K562 (cell line): ENCODE data around the gene ZEB2. TPM values are rescaled to one million over a fixed set of nuclear protein-coding genes. Genes with fewer than 3 reads are reported as not detected.

ENCODE experiments used
- ATAC-seq: fragments of 200-7000 bp; cut with Tn5 transposase; 3 replicates; pipeline ENCODE4 v1.9.1; 2020; ENCODE audit warnings: moderate library complexity
- BruUV-seq: library from RNA; stranded (reverse); fragments of 400-500 nt; replicated peaks from 2 replicates; lab custom pipeline; 2021; lab: Mats Ljungman, UMichigan
- CTCF ChIA-PET: fragments of 300-600 bp; formaldehyde crosslinking; extraction: SDS; loops from one replicate; lab custom pipeline; 2021; ENCODE audit warnings: low intra/inter-chr PET ratio; lab: Yijun Ruan, JAX
- POLR2A ChIA-PET: fragments of 300-600, 350-650 bp; sonication (Branson Sonifier 250); formaldehyde crosslinking; extraction: SDS; loops from one replicate; lab custom pipeline; 2021; ENCODE audit warnings: antibody characterized with exemption, inconsistent platforms; lab: Yijun Ruan, JAX
- DNase-seq, 4 experiments: peaks; one replicate each; pipeline versions ENCODE4 v3.0.0 to v3.0.0-alpha.2; 2011 to 2018; ENCODE audit warnings: low spot score in 3 of 4, mixed read lengths in 3 of 4; ENCODE audit errors: extremely low read depth in 1 of 4
- FAIRE-seq: peaks from 2 replicates; lab custom pipeline; 2011; peaks lifted over from hg19 to GRCh38; lab: Jason Lieb, UNC
- H2AFZ ChIP-seq: 2 replicates; pipeline ENCODE4 v1.6.0; 2011; ENCODE audit warnings: low read depth, low read length, control low read depth, inconsistent platforms
- H3K27ac ChIP-seq: fragments of 200-600 bp; 3 replicates; pipeline ENCODE4 v1.8.0; 2011; ENCODE audit warnings: low read depth, mild to moderate bottlenecking, control low read depth, inconsistent platforms, low read length, moderate library complexity, mixed read lengths; ENCODE audit errors: extremely low read depth
- H3K27me3 ChIP-seq, 2 experiments: fragments of 300-600 bp in 1 of 2; 2 replicates in 1 of 2; 3 replicates in 1 of 2; pipeline versions ENCODE4 v1.6.0 to v1.8.0; 2011; ENCODE audit warnings: inconsistent platforms in 2 of 2, low read length in 2 of 2, mild to moderate bottlenecking in 1 of 2, mixed read lengths in 1 of 2, moderate library complexity in 1 of 2; ENCODE audit not compliant: control insufficient read depth in 2 of 2, insufficient read depth in 2 of 2
- H3K36me3 ChIP-seq: fragments of 300-600 bp; 3 replicates; pipeline ENCODE4 v1.8.0; 2011; ENCODE audit warnings: mild to moderate bottlenecking, low read length, inconsistent platforms; ENCODE audit not compliant: control insufficient read depth, insufficient read depth
- H3K4me1 ChIP-seq, 2 experiments: fragments of 200-600 bp in 1 of 2; replicated peaks in 1 of 2; 2 replicates in 1 of 2; 3 replicates in 1 of 2; pipeline versions ENCODE4 v1.5.1 to v1.8.0; 2011; ENCODE audit warnings: inconsistent platforms in 2 of 2, low read length in 2 of 2, mild to moderate bottlenecking in 1 of 2, mixed read lengths in 1 of 2, moderate library complexity in 1 of 2; ENCODE audit not compliant: control insufficient read depth in 2 of 2, insufficient read depth in 2 of 2
- H3K4me2 ChIP-seq: 2 replicates; pipeline ENCODE4 v1.6.1; 2011; ENCODE audit warnings: low read length, control low read depth, inconsistent platforms, mixed read lengths; ENCODE audit not compliant: insufficient read depth
- H3K4me3 ChIP-seq: fragments of 200-600 bp; sonication (generic), shearing (Covaris generic); 2 replicates; pipeline ENCODE4 v1.5.1; 2016; ENCODE audit warnings: control low read depth, inconsistent platforms
- H3K79me2 ChIP-seq: fragments of 200-600 bp; 3 replicates; pipeline ENCODE4 v1.8.0; 2011; ENCODE audit warnings: low read length, inconsistent platforms; ENCODE audit not compliant: control insufficient read depth, insufficient read depth
- H3K9ac ChIP-seq, 2 experiments: 2 replicates each; pipeline versions ENCODE4 v1.6.0 to v1.6.1; 2011; ENCODE audit warnings: low read depth in 2 of 2, low read length in 2 of 2, control low read depth in 1 of 2, inconsistent platforms in 1 of 2, mild to moderate bottlenecking in 1 of 2, mixed read lengths in 1 of 2; ENCODE audit not compliant: insufficient read depth in 1 of 2
- H3K9me1 ChIP-seq: one replicate; pipeline ENCODE4 v1.6.0; 2011; ENCODE audit warnings: inconsistent platforms, mild to moderate bottlenecking, low read length, moderate library complexity; ENCODE audit not compliant: control insufficient read depth, insufficient read depth
- H3K9me3 ChIP-seq: replicated peaks from 2 replicates; pipeline ENCODE4 v1.5.1; 2011; ENCODE audit warnings: low read depth, low read length, inconsistent platforms; ENCODE audit not compliant: control insufficient read depth, insufficient read depth
- H4K20me1 ChIP-seq: replicated peaks from 2 replicates; pipeline ENCODE4 v1.6.1; 2011; ENCODE audit warnings: low read length, inconsistent platforms, mixed read lengths; ENCODE audit not compliant: control insufficient read depth, insufficient read depth
- CCNT2 ChIP-seq: IDR thresholded peaks from 2 replicates; pipeline ENCODE4 v1.6.1; 2011; ENCODE audit warnings: borderline replicate concordance, low read depth, mild to moderate bottlenecking, moderate library complexity, mixed read lengths, low read length; ENCODE audit not compliant: insufficient read length; ENCODE audit errors: extremely low read depth
- CHD1 ChIP-seq: fragments of 200-600 bp; sonication (generic); IDR thresholded peaks from one replicate; pipeline ENCODE4 v1.6.1; 2012; ENCODE audit warnings: mild to moderate bottlenecking, moderate library complexity, low read length, inconsistent platforms
- EP300 ChIP-seq: IDR thresholded peaks from 2 replicates; pipeline ENCODE4 v1.6.1; 2012; ENCODE audit warnings: low read length, improper control_type of control experiment
- ETV1 ChIP-seq: fragments of 450-650 bp; conservative IDR thresholded peaks from 2 replicates; pipeline ENCODE4 v1.6.1; 2016; ENCODE audit warnings: missing genetic modification characterization, control low read depth, low read depth, missing compliant biosample characterization
- GATAD2A ChIP-seq: fragments of 450-650 bp; IDR thresholded peaks from 2 replicates; pipeline ENCODE4 v1.6.1; 2017
- MAZ ChIP-seq, 2 experiments: fragments of 450-650 bp in 1 of 2; sonication (generic) in 1 of 2; formaldehyde crosslinking; IDR thresholded peaks in 1 of 2; conservative IDR thresholded peaks in 1 of 2; 2 replicates each; pipeline versions ENCODE4 v1.4.0 to v1.5.0; 2020; ENCODE audit warnings: mild to moderate bottlenecking in 1 of 2, missing genetic modification reagents in 1 of 2
- MTA3 ChIP-seq: fragments of 450-650 bp; formaldehyde crosslinking; IDR thresholded peaks from 2 replicates; pipeline ENCODE4 v1.6.1; 2017; ENCODE audit warnings: mild to moderate bottlenecking, borderline replicate concordance
- ZNF589 ChIP-seq: fragments of 200-800 bp; sonication (Bioruptor generic); IDR thresholded peaks from 2 replicates; pipeline ENCODE4 v1.6.1; 2016; ENCODE audit warnings: low read depth, missing genetic modification characterization, missing compliant biosample characterization
- WGBS: fragments of 100-300 bp; shearing (Covaris generic); methylation state at CpG from one replicate; pipeline ENCODE4 v1.1.6; 2016; ENCODE audit warnings: low coverage, mixed read lengths; ENCODE audit not compliant: insufficient coverage; ENCODE audit errors: missing lambda C conversion rate; 5-methylcytosine and 5-hydroxymethylcytosine counted together
- in situ Hi-C: fragments of 300-500 bp; cut with MboI; formaldehyde crosslinking; loops from 4 replicates; pipeline ENCODE4 v1.15.0; 2018; ENCODE audit warnings: inconsistent platforms, mixed read lengths
- intact Hi-C: fragments of 100-400 bp; cut with micrococcal nuclease; formaldehyde crosslinking; loops from 2 replicates; pipeline ENCODE4 v1.14.2; 2022
- polyA plus RNA-seq, 8 experiments: library from polyadenylated mRNA; depleted of rRNA in 4 of 8; stranded (reverse) in 5 of 8; unstranded in 3 of 8; fragments of >200 nt; fragmentation: Nextera tagmentation in 2 of 8; fragmentation: Illumina TruSeq in 1 of 8; extraction: Ambion mirVana in 2 of 8; extraction: Trizol in 1 of 8; gene quantifications; 2 replicates each; pipeline versions ENCODE4 v1.2.1 to v1.2.3, GENCODE V29; 2011 to 2014; ENCODE audit warnings: inconsistent platforms in 1 of 8, missing spikeins in 1 of 8
- total RNA-seq, 7 experiments: library from RNA; depleted of rRNA in 6 of 7; stranded (reverse); fragments of >200 nt in 6 of 7; fragmentation: Illumina TruSeq in 2 of 7; extraction: Trizol in 2 of 7; gene quantifications; 2 replicates each; pipeline versions ENCODE4 v1.2.1 to v1.2.3, GENCODE V29; 2011 to 2021; ENCODE audit warnings: low replicate concordance in 1 of 7
- TF ChIP-seq, protein P1 (sequence below), 3 experiments: fragments of 200-800 bp in 1 of 3; sonication (Bioruptor generic) in 1 of 3; sonication (generic) in 1 of 3; formaldehyde crosslinking in 1 of 3; IDR thresholded peaks; 2 replicates each; pipeline versions ENCODE4 v1.6.1 to v1.8.0; 2016 to 2022; ENCODE audit warnings: mild to moderate bottlenecking in 2 of 3, missing compliant biosample characterization in 2 of 3, missing genetic modification characterization in 2 of 3, missing genetic modification reagents in 1 of 3
- TF ChIP-seq, protein P2 (sequence below): fragments of 450-650 bp; IDR thresholded peaks from 2 replicates; pipeline ENCODE4 v1.6.1; 2014; ENCODE audit warnings: low read depth, mild to moderate bottlenecking, moderate library complexity, borderline replicate concordance
- TF ChIP-seq, protein P3 (sequence below): fragments of 450-650 bp; IDR thresholded peaks from 2 replicates; pipeline ENCODE4 v1.6.1; 2016
- TF ChIP-seq, protein P4 (sequence below), 2 experiments: fragments of 450-650 bp in 1 of 2; sonication (generic) in 1 of 2; formaldehyde crosslinking in 1 of 2; IDR thresholded peaks in 1 of 2; conservative IDR thresholded peaks in 1 of 2; 2 replicates each; pipeline versions ENCODE4 v1.6.1 to v1.8.1; 2016 to 2023; ENCODE audit warnings: mild to moderate bottlenecking in 2 of 2, moderate library complexity in 2 of 2, inconsistent platforms in 1 of 2, missing genetic modification reagents in 1 of 2

The ZEB2 gene
- total and polyA plus RNA-seq, 9 of the 15 experiments (the other 6 are each of a cell fraction or from before 2014, with no cell fraction given) = 15.1 to 113 (median 72.3) TPM

GRCh38 chr2:144517866-144518747, 1.8 kb downstream of the ZEB2 start:
- H4K20me1 ChIP-seq = peaks cover 5% of the 10 kb centered on the region
- POLR2A ChIA-PET = interaction anchor here (0.7 to 0.8 kb wide), 3 partner anchors 7 to 454 kb away, joined by 3 to 4 read pairs (median 3); no protein-coding TSS in a partner anchor
- no peak overlapping the region for H2AFZ ChIP-seq
- intact Hi-C loops (loop anchor here (2.0 kb wide), 1 partner anchor 13 kb away; no protein-coding TSS in a partner anchor), in situ Hi-C loops (no loop called here)
- CTCF ChIA-PET = no interaction called here
- peak overlapping the region; percentile 91 for H3K4me3 ChIP-seq
- H3K4me2 ChIP-seq = peak overlapping the region; percentile 92
- H3K4me1 ChIP-seq = peaks cover 23 to 31% of the 10 kb centered on the region in 2 experiments
- H3K9ac ChIP-seq = peak overlapping the region; percentile 96 to 97
- ATAC-seq = 0 out of 3 replicates have a peak, but pooled peaks have one; percentile 2
- H3K9me1 ChIP-seq = no peaks in the 10 kb centered on the region
- peak in 1 of 4 experiments; percentile 60 for DNase-seq
- under 1% methylated on average over 18 of the region's 21 CpGs for WGBS
- H3K27ac ChIP-seq = peak overlapping the region; percentile 95
- H3K36me3 ChIP-seq = peaks cover 31% of the 10 kb centered on the region
- no TSS peak for BruUV-seq
- no peaks in the 10 kb centered on the region for H3K9me3 ChIP-seq
- no peak for FAIRE-seq
- H3K27me3 ChIP-seq = no peaks in the 10 kb centered on the region
- H3K79me2 ChIP-seq = peaks cover 79% of the 10 kb centered on the region
- TF ChIP-seq ETV1 (tag) (no peak), CHD1 (peak; percentile 73), MTA3 (0 out of 2 replicates have a peak, but pooled peaks have one; percentile 21), EP300 (0 out of 2 replicates have a peak, but pooled peaks have one; percentile 6), CCNT2 (peak; percentile 0), GATAD2A (0 out of 2 replicates have a peak, but pooled peaks have one; percentile 22), MAZ (CRISPR knock-in tag; conservative IDR thresholded peaks at IDR 0.05 in 1 of 2, IDR thresholded peaks at IDR 0.05 in 1 of 2) (peak; percentile 15 to 35; a peak in 1 of 4 replicates), ZNF589 (CRISPR knock-in tag) (0 out of 2 replicates have a peak, but pooled peaks have one; percentile 29)
- TF ChIP-seq, protein P1, sequence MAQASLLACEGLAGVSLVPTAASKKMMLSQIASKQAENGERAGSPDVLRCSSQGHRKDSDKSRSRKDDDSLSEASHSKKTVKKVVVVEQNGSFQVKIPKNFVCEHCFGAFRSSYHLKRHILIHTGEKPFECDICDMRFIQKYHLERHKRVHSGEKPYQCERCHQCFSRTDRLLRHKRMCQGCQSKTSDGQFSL (CRISPR knock-in tag; IDR thresholded peaks at IDR 0.05) = no peak
- TF ChIP-seq, protein P1 (tag; IDR thresholded peaks at IDR 0.05) = 0 out of 4 replicates have a peak, but pooled peaks of 1 of the 2 experiments have one; percentile 14
- TF ChIP-seq, protein P2, sequence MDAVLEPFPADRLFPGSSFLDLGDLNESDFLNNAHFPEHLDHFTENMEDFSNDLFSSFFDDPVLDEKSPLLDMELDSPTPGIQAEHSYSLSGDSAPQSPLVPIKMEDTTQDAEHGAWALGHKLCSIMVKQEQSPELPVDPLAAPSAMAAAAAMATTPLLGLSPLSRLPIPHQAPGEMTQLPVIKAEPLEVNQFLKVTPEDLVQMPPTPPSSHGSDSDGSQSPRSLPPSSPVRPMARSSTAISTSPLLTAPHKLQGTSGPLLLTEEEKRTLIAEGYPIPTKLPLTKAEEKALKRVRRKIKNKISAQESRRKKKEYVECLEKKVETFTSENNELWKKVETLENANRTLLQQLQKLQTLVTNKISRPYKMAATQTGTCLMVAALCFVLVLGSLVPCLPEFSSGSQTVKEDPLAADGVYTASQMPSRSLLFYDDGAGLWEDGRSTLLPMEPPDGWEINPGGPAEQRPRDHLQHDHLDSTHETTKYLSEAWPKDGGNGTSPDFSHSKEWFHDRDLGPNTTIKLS = 0 out of 2 replicates have a peak, but pooled peaks have one; percentile 6
- TF ChIP-seq, protein P3, sequence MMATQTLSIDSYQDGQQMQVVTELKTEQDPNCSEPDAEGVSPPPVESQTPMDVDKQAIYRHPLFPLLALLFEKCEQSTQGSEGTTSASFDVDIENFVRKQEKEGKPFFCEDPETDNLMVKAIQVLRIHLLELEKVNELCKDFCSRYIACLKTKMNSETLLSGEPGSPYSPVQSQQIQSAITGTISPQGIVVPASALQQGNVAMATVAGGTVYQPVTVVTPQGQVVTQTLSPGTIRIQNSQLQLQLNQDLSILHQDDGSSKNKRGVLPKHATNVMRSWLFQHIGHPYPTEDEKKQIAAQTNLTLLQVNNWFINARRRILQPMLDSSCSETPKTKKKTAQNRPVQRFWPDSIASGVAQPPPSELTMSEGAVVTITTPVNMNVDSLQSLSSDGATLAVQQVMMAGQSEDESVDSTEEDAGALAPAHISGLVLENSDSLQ = no peak
- TF ChIP-seq, protein P4, sequence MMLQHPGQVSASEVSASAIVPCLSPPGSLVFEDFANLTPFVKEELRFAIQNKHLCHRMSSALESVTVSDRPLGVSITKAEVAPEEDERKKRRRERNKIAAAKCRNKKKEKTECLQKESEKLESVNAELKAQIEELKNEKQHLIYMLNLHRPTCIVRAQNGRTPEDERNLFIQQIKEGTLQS (IDR thresholded peaks at IDR 0.05) = 0 out of 2 replicates have a peak, but pooled peaks have one; percentile 1
- TF ChIP-seq, protein P4 (CRISPR knock-in tag; conservative IDR thresholded peaks at IDR 0.05) = no peak
